MCF 10A (cell line): Measurements from ENCODE around the gene RAPGEF1. TPM values are rescaled to one million over a fixed set of nuclear protein-coding genes. Genes with fewer than 3 reads are reported as not detected.
"Not testable (repeated sequence)": the region's sequence is repeated elsewhere in the genome, so short reads cannot be mapped to it uniquely, and the experiment has no call there.

Experiments used
- BruUV-seq: library from RNA; stranded (reverse); fragments of 400-500 nt; replicated peaks from 2 replicates; lab custom pipeline; 2021; lab: Mats Ljungman, UMichigan
- CTCF ChIA-PET: fragments of 300-600 bp; sonication (Branson Sonifier 250); formaldehyde crosslinking; extraction: SDS; loops from one replicate; lab custom pipeline; 2021; ENCODE audit warnings: antibody characterized with exemption, inconsistent platforms; lab: Yijun Ruan, JAX
- POLR2A ChIA-PET: fragments of 300-600, 350-650 bp; sonication (Branson Sonifier 250); formaldehyde crosslinking; extraction: SDS; loops from one replicate; lab custom pipeline; 2020; ENCODE audit warnings: antibody characterized with exemption, inconsistent platforms; lab: Yijun Ruan, JAX
- DNase-seq: peaks from one replicate; pipeline ENCODE4 v3.0.0-alpha.2; 2018; ENCODE audit not compliant: unreplicated experiment
- H3K27ac Mint-ChIP-seq: one replicate; pipeline ENCODE4 v1.8.0; 2022; ENCODE audit warnings: mild to moderate bottlenecking, low read depth, mixed read lengths; ENCODE audit not compliant: unreplicated experiment
- H3K27me3 Mint-ChIP-seq: one replicate; pipeline ENCODE4 v1.8.0; 2022; ENCODE audit warnings: mixed read lengths; ENCODE audit not compliant: insufficient read depth, unreplicated experiment
- H3K36me3 Mint-ChIP-seq: one replicate; pipeline ENCODE4 v1.8.0; 2022; ENCODE audit warnings: mild to moderate bottlenecking, moderate library complexity, mixed read lengths; ENCODE audit not compliant: insufficient read depth, unreplicated experiment
- H3K4me1 Mint-ChIP-seq: one replicate; pipeline ENCODE4 v1.8.0; 2022; ENCODE audit warnings: mixed read lengths; ENCODE audit not compliant: insufficient read depth, unreplicated experiment
- H3K4me3 Mint-ChIP-seq: one replicate; pipeline ENCODE4 v1.8.0; 2022; ENCODE audit warnings: mild to moderate bottlenecking, moderate library complexity, mixed read lengths; ENCODE audit not compliant: unreplicated experiment
- H3K9me3 Mint-ChIP-seq: one replicate; pipeline ENCODE4 v1.8.0; 2022; ENCODE audit warnings: mixed read lengths; ENCODE audit not compliant: unreplicated experiment
- CTCF ChIP-seq: fragments of 200-600 bp; IDR thresholded peaks from one replicate; pipeline ENCODE4 v1.8.0; 2022; ENCODE audit warnings: antibody characterized with exemption, mild to moderate bottlenecking; ENCODE audit not compliant: unreplicated experiment
- intact Hi-C: fragments of 100-400 bp; cut with micrococcal nuclease; formaldehyde crosslinking; loops from 2 replicates; pipeline ENCODE4 v1.14.1; 2022
- total RNA-seq: library from RNA; stranded (reverse); gene quantifications from 2 replicates; pipeline ENCODE4 v1.2.3, GENCODE V29; 2022

The RAPGEF1 gene
- total RNA-seq, 1 experiment from 2014 or later: 55.4 TPM

- no TSS peak for BruUV-seq
- CTCF ChIA-PET: interaction anchor here (0.6 to 1.1 kb wide), 7 partner anchors 10 to 315 kb away, joined by 3 to 5 read pairs (median 3); no protein-coding TSS in a partner anchor
- H3K4me1 Mint-ChIP-seq: peaks cover 38% of the 10 kb centered on the region
- no peaks in the 10 kb centered on the region for H3K9me3 Mint-ChIP-seq
- H3K36me3 Mint-ChIP-seq: no peaks in the 10 kb centered on the region
- no peaks in the 10 kb centered on the region for H3K27me3 Mint-ChIP-seq
- intact Hi-C loops: loop anchor here (5.0 kb wide), 1 partner anchor 78 kb away; no protein-coding TSS in a partner anchor
- H3K4me3 Mint-ChIP-seq: no peak overlapping the region
- DNase-seq: peak; percentile 17
- POLR2A ChIA-PET: interaction anchor here (0.7 to 4.1 kb wide), 9 partner anchors 17 to 101 kb away, joined by 3 to 25 read pairs (median 8); no protein-coding TSS in a partner anchor
- no peak for TF ChIP-seq CTCF
- peak overlapping the region; percentile 67 for H3K27ac Mint-ChIP-seq
Measured at GRCh38 chr9:131709771-131710431, 30.0 kb downstream of the RAPGEF1 start.

DNA sequence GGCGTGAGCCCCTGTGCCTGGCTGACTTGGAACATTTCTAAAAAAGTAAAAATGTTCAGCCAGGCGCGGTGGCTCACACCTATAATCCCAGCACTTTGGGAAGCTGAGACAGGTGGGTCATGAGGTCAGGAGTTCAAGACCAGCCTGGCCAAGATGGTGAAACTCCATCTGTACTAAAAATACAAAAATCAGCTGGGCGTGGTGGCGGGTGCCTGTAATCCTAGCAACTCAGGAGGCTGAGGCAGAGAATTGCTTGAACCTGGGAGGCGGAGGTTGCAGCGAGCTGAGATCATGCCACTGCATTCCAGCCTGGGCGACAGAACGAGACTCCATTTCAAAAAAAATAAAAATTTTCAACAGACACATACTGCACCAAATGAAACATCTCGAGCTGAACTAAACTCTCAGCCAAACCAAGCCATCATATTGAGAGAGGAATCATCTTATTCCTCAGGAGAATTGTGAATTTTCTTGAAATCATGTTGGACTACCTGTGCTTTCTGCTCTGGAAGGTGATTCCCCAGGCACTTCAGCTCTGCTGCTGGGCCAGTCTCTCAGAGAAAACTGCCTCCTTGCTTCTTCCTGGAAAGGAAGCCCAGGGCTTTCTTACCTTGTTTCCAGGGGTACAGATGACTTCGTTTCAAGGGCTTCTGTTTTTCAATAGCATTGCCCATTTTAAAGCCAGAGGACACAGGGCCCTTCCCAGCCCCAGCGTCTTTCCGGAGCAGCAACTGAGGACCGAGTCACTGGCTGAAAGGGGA is 30.7 kb downstream of the RAPGEF1 start:
- H3K36me3 Mint-ChIP-seq, intact Hi-C loops, H3K27me3 Mint-ChIP-seq, H3K4me3 Mint-ChIP-seq, H3K27ac Mint-ChIP-seq, DNase-seq, H3K9me3 Mint-ChIP-seq, BruUV-seq: not testable (repeated sequence)
- POLR2A ChIA-PET: interaction anchor here (0.7 to 4.1 kb wide), 11 partner anchors 16 to 100 kb away, joined by 3 to 25 read pairs (median 5); no protein-coding TSS in a partner anchor
- CTCF ChIA-PET: interaction anchor here (0.6 to 0.9 kb wide), 5 partner anchors 10 to 73 kb away, joined by 3 to 5 read pairs (median 3); no protein-coding TSS in a partner anchor
- H3K4me1 Mint-ChIP-seq: peaks cover 43% of the 10 kb centered on the region

DNA sequence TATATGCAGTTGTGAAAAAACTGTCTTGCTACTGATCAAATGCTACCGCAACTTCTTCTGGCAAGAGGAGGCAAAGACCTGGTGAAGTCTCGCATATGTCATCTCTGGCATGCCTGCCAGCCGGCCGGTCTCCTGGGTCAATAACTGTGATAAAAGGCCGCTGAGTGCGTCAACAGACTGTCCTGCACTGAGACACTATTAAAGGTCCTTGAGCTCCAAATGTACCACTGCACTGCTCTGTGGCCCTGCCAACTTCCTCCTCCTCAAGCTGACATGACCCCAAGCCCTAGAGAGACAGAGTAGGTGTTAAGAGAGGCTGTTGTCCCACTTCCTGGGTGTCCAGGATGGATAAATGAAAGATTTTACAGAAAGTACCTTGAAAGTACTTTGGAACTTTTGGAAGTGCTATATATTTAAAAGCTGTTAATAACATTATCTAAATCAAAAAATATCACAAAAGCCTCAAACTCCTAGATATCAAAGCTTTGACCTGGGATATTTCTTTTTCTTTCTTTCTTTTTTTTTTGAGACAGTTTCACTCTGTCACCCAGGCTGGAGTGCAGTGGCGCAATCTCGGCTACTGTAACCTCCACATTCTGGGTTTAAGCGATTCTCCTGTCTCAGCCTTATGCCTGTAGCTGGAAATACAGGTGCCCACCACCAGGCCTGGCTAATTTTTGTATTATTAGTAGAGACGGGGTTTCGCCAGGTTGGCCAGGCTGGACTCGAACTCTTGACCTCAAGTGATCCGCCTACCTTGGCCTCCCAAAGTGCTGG is 31.5 kb downstream of the RAPGEF1 start:
- ChIA-PET POLR2A (interaction anchor here (1.0 to 4.1 kb wide), 8 partner anchors 15 to 101 kb away, joined by 3 to 25 read pairs (median 6); no protein-coding TSS in a partner anchor), CTCF (interaction anchor here (0.7 to 1.0 kb wide), 2 partner anchors 21 to 24 kb away, joined by 3 to 4 read pairs; no protein-coding TSS in a partner anchor)
- Mint-ChIP-seq H3K27ac (peak overlapping the region; percentile 83), H3K9me3 (no peaks in the 10 kb centered on the region), H3K27me3 (no peaks in the 10 kb centered on the region), H3K4me1 (peaks cover 42% of the 10 kb centered on the region), H3K36me3 (no peaks in the 10 kb centered on the region), H3K4me3 (no peak overlapping the region)
- no TSS peak for BruUV-seq
- TF ChIP-seq CTCF: no peak
- intact Hi-C loops: no loop called here
- DNase-seq: no peak

GRCh38 chr9:131707733-131708157 is 32.1 kb downstream of the RAPGEF1 start:
- H3K36me3 Mint-ChIP-seq: no peaks in the 10 kb centered on the region
- peak overlapping the region; percentile 83 for H3K27ac Mint-ChIP-seq
- ChIA-PET POLR2A (interaction anchor here (1.0 to 1.8 kb wide), 3 partner anchors 15 to 101 kb away, joined by 3 to 5 read pairs (median 3); no protein-coding TSS in a partner anchor), CTCF (interaction anchor here (0.6 to 1.0 kb wide), 2 partner anchors 12 to 24 kb away, joined by 3 read pairs; no protein-coding TSS in a partner anchor)
- peak; percentile 53 for DNase-seq
- no peaks in the 10 kb centered on the region for H3K9me3 Mint-ChIP-seq
- H3K27me3 Mint-ChIP-seq: no peaks in the 10 kb centered on the region
- intact Hi-C loops: no loop called here
- no peak overlapping the region for H3K4me3 Mint-ChIP-seq
- no TSS peak for BruUV-seq
- no peak for TF ChIP-seq CTCF
- peaks cover 40% of the 10 kb centered on the region for H3K4me1 Mint-ChIP-seq
